ENCODE data around the gene UBLCP1. TPM values are rescaled to one million over a fixed set of nuclear protein-coding genes. Genes with fewer than 3 reads are reported as not detected.
A peak's percentile ranks its signal among the peaks of the same experiment; 100 is the strongest.
"Not testable (repeated sequence)": the region's sequence is repeated elsewhere in the genome, so short reads cannot be mapped to it uniquely, and the experiment has no call there.

Gene UBLCP1, protein sequence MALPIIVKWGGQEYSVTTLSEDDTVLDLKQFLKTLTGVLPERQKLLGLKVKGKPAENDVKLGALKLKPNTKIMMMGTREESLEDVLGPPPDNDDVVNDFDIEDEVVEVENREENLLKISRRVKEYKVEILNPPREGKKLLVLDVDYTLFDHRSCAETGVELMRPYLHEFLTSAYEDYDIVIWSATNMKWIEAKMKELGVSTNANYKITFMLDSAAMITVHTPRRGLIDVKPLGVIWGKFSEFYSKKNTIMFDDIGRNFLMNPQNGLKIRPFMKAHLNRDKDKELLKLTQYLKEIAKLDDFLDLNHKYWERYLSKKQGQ
- 43.8 and 45.5 TPM in 2 replicates for polyA plus RNA-seq (2014; cell fraction: cytosol; rRNA removed)
- polyA plus RNA-seq (2014; cell fraction: nucleus; rRNA removed), result 17.9 and 18.7 TPM in 2 replicates

DNA sequence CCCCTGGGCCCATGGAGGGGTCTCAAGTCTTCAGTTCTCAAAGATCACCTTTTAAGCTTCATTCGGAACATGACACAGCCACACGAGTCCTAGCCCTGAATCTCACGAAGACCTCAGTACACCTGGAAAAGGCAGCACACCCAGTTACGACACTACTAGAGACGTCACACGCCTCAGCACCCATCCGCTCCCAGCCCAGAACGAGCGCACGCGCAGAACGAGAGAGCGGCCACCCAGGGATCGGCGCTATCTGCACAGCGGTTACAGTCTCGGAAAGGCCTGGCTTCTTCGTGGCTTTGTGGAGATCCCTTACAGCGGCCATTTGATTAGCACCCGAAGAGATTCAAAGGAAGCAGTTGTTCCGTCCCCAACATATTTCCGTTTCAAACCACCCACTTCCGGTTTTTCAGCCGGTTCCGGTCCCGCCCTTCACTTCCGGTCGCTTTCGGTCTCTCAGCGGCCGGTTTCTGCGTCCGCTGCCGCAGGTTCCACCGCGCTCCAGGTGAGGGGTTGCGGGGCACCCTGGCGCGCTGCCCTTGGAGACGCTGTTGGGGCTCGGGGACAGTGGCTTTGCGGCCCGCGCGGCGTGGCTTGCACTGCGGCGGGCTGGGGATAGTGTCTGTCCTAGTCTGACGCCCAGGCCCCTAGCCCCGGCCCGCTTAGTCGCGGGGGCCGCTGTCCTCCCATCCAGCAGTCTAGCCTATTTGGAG, at the start of gene UBLCP1:
UBLCP1 (plus strand) TSS at position 432 of the 710 bp plus-strand sequence. CDS start 5,626 bp downstream, outside the sequence.
- peak; percentile 83 for DNase-seq (ENCODE audit: low spot score)

DNA sequence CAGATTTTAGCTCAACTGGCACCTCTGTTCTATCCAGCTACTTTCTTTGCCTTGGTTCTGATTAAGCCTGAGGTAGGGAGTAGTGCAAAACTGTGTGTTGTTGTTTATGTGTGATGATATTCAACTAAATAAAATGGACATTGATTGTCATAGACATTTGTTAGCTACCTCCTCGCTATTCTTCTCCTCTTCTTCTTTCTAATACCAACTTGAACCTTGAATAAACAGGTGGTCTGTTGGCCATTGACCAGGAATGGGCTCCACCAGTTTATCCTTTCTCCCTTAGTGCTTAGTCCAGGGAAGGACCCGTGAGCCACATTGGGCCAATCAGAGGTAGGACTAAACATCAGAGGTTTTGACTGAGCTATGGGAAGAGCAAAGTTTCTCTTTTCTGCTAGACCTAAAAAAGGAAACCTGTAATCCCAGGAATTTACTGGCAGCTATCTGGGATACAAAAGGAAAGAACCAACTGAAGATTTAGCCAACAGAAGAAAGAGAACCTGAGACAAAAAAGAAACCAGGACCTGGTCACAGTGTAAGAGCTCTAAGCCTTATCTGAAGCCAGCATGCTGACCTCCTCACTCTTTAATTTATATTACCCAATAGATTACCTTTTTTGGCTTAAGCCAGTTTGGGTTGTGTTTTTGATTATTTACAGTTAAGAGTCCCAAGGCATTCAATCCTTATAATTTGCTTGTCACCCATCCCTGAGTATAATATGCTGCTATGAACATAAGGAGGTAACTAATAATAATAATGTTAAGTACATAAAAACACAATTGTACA, 48.4 kb upstream of the UBLCP1 start:
- no peak for DNase-seq (ENCODE audit: low spot score)

DNA sequence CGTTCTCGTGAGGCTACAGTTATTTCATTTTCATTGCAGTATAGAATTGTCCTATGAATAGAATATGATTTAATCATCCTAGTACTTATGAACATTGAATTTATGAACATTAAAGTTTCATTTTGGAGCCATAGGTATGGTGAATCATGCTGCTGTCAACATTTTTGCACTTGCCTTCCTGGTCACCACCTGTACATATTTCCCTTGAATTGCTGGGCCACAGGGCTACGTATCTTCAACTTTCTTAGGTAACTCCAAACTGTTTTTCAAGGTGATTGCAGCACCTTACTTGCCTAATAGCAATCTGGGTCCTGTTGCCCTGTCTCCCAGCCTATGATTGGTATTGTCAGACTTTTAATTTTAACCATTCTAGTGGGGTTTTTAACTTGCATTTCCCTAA, 47.2 kb upstream of the UBLCP1 start:
- no peak for DNase-seq (ENCODE audit: low spot score)

DNA sequence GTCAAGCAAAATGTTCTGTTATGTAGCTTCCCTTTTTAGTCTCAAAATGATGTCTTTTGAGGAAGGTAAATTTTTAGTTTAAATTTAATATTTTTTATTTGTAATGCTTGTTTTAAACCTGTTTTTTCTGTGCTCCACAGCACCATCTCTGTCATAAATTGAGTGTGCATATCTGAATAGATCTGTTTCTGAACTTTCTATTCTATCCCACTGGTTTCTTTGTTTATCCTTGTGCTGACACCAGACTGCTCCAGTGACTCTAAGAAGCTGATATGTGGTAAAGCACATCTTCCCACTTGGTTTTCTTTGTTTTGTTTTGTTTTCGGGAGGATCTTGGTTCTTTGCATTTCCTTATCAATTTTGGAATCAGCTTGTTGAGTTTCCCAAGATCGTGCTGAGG, 46.6 kb upstream of the UBLCP1 start:
- no peak for DNase-seq (ENCODE audit: low spot score)

DNA sequence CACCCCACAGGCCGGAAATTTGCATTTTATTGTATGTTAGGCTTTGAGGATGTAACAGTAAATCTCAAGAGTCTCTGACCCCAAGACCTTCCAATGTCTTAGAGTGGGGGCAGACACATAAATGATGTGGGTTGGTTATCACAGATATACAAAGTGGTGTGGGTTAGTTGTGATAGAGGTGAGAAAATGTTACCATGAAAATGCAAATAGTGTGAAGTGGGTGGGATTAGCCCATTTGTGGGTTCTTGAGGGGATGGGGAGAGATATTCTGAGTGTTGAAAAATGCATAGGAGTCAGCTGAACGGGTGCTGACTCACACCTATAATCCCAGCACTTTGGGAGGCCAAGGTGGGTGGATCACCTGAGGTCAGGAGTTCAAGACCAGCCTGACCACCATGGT, 45.9 kb upstream of the UBLCP1 start:
- no peak for DNase-seq (ENCODE audit: low spot score)

DNA sequence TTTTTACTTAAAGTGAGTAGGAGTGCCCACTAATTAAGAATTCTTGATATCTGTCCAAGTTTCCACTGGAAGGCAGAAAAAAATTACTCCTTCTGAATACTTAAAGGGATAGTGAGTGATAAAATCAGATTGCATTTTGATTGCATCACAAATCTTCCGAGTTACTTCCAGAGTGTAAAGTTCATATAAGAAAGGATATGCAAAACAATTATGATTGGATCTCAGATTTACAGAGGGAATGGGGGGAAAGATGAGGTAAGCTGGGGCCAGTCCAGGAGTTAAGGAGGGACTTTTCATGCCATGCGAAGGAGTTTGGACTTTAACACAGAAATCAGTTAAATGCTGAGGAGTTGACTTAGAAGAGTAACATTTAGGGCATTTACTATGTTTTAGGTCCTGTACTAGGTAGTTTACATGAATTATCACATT, 44.5 kb upstream of the UBLCP1 start:
- DNase-seq (ENCODE audit: low spot score), result no peak

DNA sequence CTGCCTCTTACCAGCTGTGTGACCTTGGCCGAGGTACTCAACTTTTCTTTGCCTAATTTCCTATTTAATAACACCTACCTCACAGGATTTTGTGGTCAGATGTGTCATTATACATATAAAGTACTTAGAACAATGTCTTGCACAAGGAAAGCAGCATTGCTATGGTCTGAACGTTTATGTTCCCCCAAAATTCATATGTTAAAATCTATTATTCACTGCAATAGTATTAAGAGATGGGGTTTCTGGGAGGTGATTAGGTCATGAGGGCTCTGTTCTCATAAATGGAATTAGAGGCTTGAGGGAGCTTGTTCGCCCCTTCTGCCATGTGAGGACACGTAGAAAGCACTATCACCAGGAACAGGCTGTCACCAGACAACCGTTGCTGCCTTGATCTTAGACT, 42.9 kb upstream of the UBLCP1 start:
- DNase-seq (ENCODE audit: low spot score), result no peak

DNA sequence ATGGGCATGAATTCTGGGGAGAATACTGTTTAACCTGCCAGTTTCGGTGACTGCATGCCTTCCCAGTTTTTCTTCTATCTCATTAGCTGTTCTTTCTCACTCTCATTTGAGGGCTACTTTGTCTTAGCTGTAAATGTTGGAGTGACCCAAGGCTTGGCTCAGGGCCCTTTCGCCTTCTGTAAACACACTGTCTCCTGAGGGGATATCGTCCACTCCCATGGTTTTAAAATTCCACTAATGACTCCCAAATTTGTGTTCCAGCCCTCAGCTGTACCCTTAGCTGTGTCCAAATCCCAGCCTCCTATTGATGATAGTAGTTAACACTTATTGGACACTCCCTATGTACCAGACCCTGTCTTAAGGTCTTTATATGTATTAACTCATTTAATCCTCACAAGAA, 39.6 kb upstream of the UBLCP1 start:
- no peak for DNase-seq (ENCODE audit: low spot score)

DNA sequence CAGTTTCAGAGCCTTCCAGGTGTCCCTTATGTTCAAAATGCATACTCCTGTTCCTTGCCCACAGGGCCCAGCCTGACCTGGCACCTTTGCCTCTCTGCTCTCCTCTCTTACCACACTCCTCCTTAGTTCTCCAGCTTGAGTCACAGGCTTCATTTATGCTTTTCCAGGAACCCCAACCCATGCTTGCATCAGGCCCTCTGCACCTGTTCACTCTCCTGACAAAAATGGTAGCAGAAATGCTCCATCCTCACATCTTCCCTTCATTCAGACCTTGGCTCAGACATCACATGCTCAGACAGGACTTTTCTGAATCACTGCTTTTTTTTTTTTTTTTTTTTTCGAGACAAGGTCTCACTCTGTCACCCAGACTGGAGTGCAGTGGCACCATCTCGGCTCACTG, 38.6 kb upstream of the UBLCP1 start:
- DNase-seq (ENCODE audit: low spot score), result no peak

DNA sequence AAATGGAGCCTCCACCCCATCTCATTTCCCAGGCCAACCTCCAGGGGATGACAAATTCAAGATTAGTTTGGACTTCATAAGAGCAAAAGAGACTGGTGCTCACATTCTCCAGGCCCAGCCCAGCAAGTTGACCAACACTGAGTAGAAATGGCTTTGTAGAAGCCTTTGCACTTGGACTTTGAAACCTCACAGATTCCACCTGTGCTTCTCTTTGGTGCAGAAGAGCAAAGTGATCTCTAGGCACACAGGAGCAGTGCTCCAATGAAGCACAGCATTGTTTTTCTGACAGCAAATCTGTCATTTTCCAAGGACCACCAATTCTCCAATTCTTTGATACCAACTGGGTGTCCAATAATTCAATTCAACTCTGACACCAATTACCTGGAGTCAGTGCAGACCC, 36.6 kb upstream of the UBLCP1 start:
- no peak for DNase-seq (ENCODE audit: low spot score)

DNA sequence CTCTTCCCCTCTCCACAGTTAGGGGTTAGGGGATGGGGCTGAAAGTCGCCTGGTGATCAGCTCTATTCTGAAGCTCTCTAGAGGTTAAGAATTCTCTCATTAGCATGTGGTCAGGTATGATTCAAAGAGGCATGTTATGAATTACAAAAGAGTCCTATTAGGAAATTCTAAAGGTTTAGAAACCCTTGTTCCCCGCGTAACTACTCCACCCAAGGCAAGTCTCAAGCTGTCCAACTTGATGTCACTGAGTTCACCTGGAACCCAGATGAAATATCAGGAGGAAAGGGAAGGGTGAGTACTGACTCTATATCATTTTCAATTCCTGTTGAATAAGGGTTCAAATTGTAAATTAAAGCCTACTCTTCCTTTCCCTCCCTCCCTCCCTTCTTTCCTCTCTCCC, 35.6 kb upstream of the UBLCP1 start:
- DNase-seq (ENCODE audit: low spot score), result no peak

DNA sequence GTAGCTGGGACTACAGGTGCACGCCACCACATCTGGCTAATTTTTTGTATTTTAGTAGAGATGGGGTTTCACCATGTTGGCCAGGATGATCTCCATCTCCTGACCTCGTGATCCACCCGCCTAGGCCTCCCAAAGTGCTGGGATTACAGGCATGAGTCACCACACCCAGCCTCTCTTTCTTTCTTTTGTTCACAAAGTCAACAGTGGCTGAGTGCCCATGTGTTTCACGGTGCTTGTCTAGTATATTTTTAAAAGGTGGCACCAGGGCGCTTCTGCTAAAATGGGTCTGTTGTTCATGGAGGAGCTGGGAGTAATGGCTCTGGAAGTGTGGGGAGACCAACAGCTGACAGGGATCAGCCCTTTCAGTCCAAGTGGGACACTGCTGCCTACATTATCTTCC, 35.0 kb upstream of the UBLCP1 start:
- not testable (repeated sequence) for DNase-seq (ENCODE audit: low spot score)

DNA sequence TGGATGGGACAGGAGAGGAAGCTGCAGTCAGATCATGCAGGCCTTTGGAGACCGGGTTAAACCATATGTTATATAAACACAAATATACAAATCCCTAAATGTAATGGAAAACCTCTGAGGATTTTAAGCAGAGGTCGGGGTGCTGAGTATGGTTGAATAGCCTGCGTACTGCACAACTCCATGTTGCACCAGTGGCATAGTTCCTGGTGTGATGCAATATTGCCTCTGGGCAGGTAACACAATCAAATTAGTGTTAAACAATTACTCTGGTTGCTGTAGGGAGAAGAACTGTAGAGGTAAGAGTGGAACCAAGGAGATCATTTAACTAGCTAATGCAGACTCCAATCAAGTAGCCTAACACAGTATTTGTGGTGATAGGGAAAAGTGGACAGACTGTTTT, 32.4 kb upstream of the UBLCP1 start:
- no peak for DNase-seq (ENCODE audit: low spot score)

DNA sequence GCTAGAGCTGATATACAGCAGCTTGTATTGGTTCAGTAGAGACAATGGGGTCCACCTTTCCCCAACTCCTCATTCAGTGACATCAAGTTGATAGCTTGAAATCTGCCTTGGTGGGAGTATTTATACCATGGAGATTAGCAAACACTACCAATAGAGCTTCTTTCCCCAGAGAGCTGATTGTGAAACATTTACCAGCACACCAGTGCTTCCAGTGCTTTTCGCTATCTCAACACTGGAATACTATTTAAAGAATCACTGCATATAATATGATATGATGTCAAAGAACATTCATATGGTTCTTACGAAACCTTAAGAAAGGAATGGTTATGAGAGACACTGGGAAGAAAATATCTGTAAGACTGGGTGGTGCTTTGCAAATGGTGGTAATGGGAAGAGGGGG, 31.9 kb upstream of the UBLCP1 start:
- no peak for DNase-seq (ENCODE audit: low spot score)

DNA sequence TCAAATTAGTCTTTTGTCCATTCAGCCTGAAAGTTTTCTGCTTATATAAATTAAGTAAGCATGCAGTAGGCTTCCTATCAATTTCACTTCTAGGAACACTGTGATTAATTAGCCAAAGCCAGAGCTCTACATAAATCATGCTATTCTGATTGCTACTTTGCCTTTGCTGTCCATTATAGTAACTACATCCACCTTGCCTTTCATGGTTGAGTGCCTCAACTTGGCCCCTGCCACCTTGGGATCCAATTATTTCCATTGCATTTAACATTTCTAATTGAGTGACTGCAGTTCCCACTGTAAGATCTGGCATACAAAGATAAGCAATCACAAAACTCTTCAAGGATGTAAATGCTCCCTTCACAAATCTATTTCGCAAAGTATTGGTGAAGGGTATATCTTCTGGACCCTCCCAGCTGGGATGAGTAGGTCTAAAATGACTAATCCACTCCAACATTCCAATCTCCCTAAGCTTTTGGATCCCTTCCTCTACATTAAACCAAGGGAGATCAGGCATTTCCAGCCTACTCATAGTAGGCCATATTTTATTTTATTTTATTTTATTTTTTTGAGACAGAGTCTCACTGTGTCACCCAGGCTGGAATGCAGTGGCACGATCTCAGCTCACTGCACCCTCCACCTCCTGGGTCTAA, 27.1 kb upstream of the UBLCP1 start:
- peak; percentile 28 for DNase-seq (ENCODE audit: low spot score)

DNA sequence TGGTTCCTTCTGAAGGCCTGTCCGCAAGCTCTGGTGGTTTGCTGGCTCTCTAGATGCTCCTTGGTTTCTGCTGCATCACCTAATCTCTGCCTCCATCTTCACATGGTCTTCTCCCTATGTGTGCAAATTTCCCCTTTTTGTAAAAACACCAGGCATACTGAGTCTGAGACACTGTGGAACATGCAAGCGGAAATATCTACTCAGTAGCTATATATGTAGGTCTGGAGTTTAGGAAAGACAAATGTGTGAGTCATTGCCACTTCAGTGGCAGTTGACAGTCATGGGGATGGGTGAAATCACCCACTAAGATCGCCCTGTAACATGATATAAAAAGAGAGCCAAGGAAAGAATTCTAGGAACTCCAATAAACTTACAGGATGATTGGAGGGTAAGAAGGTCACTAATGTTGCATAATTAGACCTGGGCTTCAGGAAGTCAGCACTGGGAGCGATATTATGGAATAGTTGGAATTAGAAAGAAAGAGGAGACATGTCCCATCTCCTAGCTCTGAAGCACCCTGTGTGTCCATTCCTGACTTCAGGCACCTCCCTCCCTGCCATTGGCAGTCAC, 22.7 kb upstream of the UBLCP1 start:
- DNase-seq (ENCODE audit: low spot score), result no peak

DNA sequence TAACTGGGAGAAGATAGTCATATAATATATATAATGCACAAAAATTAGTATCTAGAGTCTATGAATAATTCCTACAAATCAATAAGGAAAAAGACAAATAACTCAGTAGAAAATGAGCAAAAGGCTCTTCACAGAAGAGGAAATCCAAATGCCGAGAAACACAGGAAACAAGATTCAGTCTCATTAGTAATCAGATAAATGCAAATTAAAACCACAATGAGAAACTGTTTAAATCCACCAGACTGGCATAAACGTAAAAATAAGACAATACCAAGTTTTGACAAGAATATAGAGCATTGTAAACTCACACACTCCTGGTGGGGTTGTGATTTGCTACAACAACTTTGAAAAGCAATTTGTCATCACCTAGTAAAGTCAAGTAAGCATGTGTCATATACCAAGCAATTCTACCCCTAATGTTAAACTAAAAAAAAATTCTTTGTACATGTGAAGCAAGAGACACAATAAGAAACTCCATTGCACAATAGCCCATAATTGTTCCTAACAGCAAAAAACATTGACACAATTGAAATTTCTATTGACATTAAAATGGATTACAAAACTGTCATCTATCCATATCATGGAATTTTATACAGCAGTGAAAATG, 21.0 kb upstream of the UBLCP1 start:
- no peak for DNase-seq (ENCODE audit: low spot score)

DNA sequence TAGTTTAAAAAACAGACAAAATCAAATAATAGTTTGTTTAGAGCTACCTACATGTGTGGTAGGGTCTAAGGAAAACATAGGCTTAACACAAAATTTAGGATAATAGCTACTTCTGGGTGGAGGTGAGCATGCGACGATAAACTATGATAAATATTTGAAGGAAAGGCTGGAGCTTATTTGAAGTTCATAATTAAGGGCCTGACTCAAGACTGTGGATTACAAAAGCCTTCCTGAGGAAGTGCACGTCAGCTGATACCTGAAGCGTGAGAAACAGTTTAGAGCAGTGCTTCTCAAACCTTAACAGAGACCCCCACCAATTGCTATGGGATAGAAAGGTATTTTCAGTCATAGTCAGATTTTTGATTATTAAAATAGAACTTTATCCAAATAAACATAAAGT, 20.4 kb upstream of the UBLCP1 start:
- DNase-seq (ENCODE audit: low spot score), result no peak

DNA sequence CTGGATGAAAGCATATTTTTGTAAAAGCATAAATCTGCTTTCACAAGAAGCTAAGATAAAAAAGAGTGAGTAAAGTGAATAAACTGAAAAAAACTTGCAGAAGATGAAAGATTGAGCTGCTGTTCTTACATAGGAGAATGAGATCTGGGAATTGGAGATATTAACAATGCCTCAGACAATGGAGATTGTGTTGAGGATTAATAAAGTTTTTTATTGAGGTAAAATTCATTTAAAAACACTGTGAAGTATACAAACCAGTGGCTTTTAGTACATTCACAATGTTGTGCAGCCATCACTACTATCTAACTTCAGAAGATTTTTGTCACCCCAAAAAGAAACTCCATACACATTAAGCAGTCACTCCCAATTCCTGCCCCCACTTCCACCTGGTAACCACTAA, 19.7 kb upstream of the UBLCP1 start:
- no peak for DNase-seq (ENCODE audit: low spot score)

DNA sequence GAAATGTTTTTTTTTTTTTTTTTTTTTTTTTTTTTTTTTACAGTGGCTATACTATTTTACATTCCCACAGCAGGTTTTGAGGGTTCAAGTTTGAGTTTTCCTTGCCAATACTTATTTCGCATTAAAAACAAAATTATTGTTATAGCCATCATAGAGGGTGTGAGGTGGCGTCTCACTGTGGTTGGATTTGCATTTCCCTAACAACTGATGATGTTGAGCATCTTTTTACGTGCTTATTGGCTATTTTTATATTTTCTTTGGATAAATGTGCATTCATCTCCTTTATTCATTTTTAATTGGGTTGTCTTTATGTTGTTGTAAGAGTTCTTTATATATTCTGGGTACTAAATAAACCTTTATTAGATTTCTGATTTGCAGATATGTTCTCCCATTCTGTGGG, 18.9 kb upstream of the UBLCP1 start:
- no peak for DNase-seq (ENCODE audit: low spot score)

DNA sequence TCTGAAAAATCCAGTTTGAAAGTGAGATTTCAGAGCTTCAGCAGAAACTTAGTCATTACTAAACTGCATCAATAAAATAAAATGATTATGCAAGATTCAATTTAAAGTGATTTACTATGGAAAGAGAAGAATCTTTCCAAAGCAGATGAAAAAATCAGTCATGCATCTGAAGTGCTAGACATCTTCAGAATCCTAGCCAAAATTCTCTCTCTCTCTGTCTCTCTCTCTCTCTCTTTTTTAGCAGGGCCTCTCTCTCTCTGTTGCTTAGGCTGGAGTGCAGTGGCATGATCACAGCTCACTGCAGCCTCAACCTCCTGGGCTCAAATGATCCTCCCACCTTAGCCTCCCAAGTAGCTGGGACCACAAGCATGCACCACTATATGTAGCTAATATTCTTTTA, 18.2 kb upstream of the UBLCP1 start:
- no peak for DNase-seq (ENCODE audit: low spot score)
